ENCODE data around the gene NOXO1.
A peak's percentile ranks its signal among the peaks of the same experiment; 100 is the strongest.

NOXO1 gene

DNA sequence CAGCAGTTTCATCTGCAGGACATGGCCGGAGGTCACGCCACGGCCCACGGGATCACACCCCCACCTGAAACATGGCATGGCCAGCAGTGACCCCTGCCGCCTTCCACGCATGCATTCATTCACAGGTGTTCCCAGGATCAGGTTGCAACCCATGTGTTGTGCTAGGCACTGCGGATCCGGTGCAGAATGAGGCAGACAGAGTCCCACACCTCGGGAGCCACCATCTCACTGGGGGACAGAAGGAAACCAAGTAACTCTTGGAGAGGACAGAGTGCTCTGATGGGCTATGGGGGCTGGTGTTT, 33.9 kb downstream of the NOXO1 start:
- Histone ChIP-seq H3K27me3 (no peaks in the 10 kb centered on the region), H3K9me3 (no peaks in the 10 kb centered on the region), H3K4me3 (ENCODE audit: low read depth, low read length) (no peak overlapping the region), H3K36me3 (no peaks in the 10 kb centered on the region), H3K4me1 (peaks cover 4% of the 10 kb centered on the region; the same call in 1 of the 2 replicates)
- DNase-seq = no peak
- TF ChIP-seq, protein P1, sequence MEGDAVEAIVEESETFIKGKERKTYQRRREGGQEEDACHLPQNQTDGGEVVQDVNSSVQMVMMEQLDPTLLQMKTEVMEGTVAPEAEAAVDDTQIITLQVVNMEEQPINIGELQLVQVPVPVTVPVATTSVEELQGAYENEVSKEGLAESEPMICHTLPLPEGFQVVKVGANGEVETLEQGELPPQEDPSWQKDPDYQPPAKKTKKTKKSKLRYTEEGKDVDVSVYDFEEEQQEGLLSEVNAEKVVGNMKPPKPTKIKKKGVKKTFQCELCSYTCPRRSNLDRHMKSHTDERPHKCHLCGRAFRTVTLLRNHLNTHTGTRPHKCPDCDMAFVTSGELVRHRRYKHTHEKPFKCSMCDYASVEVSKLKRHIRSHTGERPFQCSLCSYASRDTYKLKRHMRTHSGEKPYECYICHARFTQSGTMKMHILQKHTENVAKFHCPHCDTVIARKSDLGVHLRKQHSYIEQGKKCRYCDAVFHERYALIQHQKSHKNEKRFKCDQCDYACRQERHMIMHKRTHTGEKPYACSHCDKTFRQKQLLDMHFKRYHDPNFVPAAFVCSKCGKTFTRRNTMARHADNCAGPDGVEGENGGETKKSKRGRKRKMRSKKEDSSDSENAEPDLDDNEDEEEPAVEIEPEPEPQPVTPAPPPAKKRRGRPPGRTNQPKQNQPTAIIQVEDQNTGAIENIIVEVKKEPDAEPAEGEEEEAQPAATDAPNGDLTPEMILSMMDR (IDR thresholded peaks at IDR 0.05; ENCODE audit: low read depth, low read length) = no peak

DNA sequence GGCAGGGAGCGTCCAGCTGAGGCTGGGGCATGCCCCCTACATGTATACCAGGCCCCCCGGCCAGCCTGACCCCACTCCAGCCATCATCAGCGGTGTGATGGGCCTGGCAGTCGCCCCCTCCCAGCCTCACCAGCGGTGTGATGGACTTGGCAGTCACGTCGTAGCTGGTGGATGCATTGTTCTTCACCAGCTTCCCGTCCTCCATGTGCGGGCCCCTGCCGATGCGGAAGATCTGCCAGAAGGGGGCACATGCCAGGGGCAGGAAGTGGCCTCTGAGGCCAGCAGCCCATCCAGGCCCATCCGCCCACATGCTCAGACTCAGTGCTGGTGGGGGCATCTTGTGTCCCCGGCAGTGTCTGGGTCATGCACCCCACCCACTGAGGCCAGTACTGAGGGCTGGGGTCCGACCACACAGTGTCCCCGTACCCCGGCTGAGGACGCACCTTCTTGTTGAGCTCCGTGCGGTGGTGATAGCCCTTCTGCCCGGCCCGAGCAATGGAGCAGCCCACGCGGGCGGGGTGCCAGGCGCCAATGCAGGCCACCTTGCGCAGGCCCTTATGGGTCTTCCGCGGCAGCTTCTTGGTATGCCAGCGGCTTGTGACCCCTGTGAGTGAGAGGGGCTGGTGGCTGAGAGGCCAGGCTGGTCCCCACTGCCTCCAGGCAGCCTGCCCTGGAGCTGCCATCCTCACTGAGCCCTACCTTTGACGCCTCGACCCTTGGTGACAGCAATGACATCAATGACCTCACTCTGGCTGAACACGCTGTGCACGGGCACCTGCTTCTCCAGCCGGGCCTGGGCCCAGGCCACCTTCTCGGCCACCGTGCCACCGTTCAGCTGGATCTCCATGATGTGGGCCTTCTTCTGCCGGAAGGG, 34.5 kb downstream of the NOXO1 start:
- H3K27me3 ChIP-seq = no peaks in the 10 kb centered on the region
- no peaks in the 10 kb centered on the region for H3K36me3 ChIP-seq
- H3K9me3 ChIP-seq = no peaks in the 10 kb centered on the region
- no peak overlapping the region for H3K4me3 ChIP-seq (ENCODE audit: low read depth, low read length)
- H3K4me1 ChIP-seq = peaks cover 5% of the 10 kb centered on the region; the same call in 1 of the 2 replicates
- DNase-seq = no peak
- TF ChIP-seq, protein P1 (IDR thresholded peaks at IDR 0.05; ENCODE audit: low read depth, low read length) = no peak

DNA sequence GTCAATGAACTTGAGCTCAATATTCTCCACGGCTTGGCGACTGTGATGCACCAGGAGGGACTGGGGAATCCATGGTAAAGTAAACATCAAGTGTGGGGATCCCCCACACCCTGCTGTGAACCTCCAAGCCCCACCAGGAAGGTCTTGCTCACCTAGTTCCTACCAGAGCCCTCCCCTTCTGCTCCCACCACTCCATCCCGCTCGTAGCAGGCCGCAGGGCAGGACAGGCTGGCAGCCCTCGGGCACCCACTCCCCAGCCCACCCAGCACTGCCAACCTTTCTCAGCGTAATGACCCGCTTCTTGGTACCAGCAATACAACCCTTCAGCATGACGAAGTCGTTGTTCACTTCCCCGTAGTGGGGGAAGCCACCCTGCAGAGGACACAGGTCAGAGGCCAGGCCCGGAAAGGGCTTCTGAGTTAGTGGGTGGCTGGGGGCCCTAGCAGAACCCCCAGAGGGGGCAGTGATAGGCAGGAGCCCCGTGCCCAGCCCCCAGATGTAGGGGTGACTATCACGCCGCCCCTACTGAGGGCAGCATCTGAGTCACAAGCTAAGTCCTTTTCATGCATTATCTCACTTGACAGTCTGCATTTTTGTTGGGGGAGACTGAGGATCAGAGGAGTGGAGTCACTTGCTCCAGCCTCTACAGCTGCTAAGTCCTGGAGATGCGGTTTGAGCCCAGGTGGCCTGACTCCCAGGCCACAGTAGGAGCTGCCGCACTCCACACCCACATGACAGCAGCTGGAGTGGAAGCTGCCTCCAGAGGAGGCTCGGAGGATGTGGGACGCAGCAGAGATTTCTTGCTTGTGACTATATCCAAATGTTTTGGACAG, 35.5 kb downstream of the NOXO1 start:
- Histone ChIP-seq H3K9me3 (no peaks in the 10 kb centered on the region), H3K36me3 (no peaks in the 10 kb centered on the region), H3K27me3 (no peaks in the 10 kb centered on the region), H3K4me3 (ENCODE audit: low read depth, low read length) (no peak overlapping the region), H3K4me1 (peaks cover 5% of the 10 kb centered on the region; the same call in 1 of the 2 replicates)
- DNase-seq = no peak
- TF ChIP-seq, protein P1 (IDR thresholded peaks at IDR 0.05; ENCODE audit: low read depth, low read length) = no peak

DNA sequence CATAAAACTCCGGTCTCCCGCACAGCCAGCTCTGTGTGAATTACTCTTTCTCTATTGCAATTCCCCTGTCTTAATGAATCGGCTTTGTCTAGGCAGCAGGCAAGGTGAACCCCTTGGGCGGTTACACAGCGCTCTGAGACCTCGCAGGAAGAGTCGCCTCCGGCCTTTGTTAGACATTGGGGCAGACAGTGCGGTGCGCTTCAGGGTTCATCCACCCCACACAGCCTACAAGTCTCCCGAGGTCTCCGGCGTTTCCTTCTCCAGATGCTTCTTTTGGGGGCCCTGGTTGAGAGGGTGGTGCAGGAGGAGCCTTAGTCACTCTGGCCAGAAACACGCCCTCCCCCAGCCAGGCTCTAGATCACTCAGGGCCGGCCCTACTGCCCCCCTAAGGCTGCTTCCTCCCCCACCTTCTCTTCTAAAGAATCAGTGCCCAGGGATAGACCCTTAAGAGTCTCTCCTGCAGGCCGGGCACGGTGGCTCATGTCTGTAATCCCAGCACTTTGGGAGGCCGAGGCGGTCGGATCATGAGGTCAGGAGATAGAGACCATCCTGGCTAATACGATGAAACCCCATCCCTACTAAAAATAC, 36.6 kb downstream of the NOXO1 start:
- Histone ChIP-seq H3K36me3 (no peaks in the 10 kb centered on the region), H3K4me3 (ENCODE audit: low read depth, low read length) (no peak overlapping the region), H3K9me3 (no peaks in the 10 kb centered on the region), H3K4me1 (peaks cover 5% of the 10 kb centered on the region; the same call in 1 of the 2 replicates), H3K27me3 (no peaks in the 10 kb centered on the region)
- no peak for DNase-seq
- TF ChIP-seq, protein P1 (IDR thresholded peaks at IDR 0.05; ENCODE audit: low read depth, low read length) = no peak

DNA sequence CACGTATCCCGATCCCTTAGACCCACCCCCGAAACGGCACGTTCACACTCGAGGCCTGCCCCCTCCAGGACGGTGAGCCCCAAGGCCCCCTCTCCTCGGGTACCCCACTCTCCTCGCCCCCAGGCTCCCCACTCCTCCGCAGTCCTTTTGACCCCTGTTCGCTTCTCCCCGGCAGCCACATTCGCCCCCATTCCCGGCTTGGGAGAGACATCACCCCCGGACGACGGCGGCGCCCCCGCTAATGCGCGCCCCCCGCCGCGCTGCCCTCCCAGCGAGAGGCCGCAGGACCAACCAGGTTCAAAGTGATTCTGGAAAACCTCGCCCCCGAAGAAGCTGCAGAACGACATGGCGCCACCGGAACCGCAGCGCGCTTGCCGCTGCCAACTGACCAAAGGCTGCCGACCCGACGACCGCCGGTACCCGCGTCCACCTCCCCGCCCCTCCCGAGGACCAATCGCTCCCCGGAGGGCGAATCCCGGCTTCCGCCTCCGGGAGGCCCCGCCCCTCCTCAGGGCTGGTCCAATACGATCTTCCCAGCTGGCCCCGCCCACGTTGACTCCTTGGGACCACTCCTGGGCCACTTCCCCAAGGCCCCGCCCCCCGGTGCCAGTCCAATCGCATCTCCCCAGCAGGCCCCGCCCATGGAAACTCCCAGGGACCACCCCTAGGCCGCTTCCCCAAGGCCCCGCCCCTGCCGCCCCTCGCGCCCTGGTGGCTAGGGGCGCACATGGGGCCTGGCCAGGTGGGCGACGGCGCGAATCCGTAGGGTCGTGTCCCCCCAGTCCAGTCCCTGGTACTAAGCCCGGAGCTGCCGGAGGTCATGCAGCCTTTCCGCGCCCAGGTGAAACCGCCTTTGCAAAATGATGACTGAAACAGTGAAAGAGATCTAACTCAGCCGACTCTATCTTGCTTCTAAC, 38.2 kb downstream of the NOXO1 start, which contains the start of gene MSRB1:
MSRB1 (minus strand) TSS at position 390 of the 917 bp plus-strand sequence; CDS start at position 347, 43 bp downstream.
- peaks cover 3% of the 10 kb centered on the region; the same call in 1 of the 2 replicates for H3K36me3 ChIP-seq
- no peaks in the 10 kb centered on the region for H3K9me3 ChIP-seq
- no peaks in the 10 kb centered on the region for H3K27me3 ChIP-seq
- TF ChIP-seq, protein P1 (IDR thresholded peaks at IDR 0.05; ENCODE audit: low read depth, low read length) = no peak
- DNase-seq = peak; percentile 100
- H3K4me1 ChIP-seq = peaks cover 5% of the 10 kb centered on the region; the same call in 1 of the 2 replicates
- H3K4me3 ChIP-seq (ENCODE audit: low read depth, low read length) = peak within 1 kb of the TSS; percentile 83
